Progenitor cell of endocrine pancreas (in vitro differentiated cells): Measurements from ENCODE around the gene DNAH5. TPM values are rescaled to one million over a fixed set of nuclear protein-coding genes. Genes with fewer than 3 reads are reported as not detected.

ENCODE experiments used
- DNase-seq: peaks from one replicate; pipeline ENCODE4 v3.0.0; 2021; ENCODE audit warnings: low spot score; ENCODE audit not compliant: unreplicated experiment
- H3K27ac Mint-ChIP-seq: 2 replicates; pipeline ENCODE4 v1.8.0; 2021; ENCODE audit warnings: mild to moderate bottlenecking, moderate library complexity, mixed read lengths
- H3K27me3 Mint-ChIP-seq: 2 replicates; pipeline ENCODE4 v1.8.0; 2021; ENCODE audit warnings: mixed read lengths
- H3K36me3 Mint-ChIP-seq: 2 replicates; pipeline ENCODE4 v1.8.0; 2022; ENCODE audit warnings: mixed read lengths; ENCODE audit not compliant: insufficient read depth
- H3K4me1 Mint-ChIP-seq: 2 replicates; pipeline ENCODE4 v1.8.0; 2021; ENCODE audit warnings: low read depth, mixed read lengths
- H3K4me3 Mint-ChIP-seq: 2 replicates; pipeline ENCODE4 v1.8.0; 2021; ENCODE audit warnings: low read depth, mild to moderate bottlenecking, moderate library complexity, mixed read lengths
- H3K9me3 Mint-ChIP-seq: 2 replicates; pipeline ENCODE4 v1.8.0; 2021; ENCODE audit warnings: low read depth, mixed read lengths
- CTCF ChIP-seq: fragments of 200-600 bp; sonication (generic); IDR thresholded peaks from one replicate; pipeline ENCODE4 v1.5.0; 2021; ENCODE audit warnings: antibody characterized with exemption, mild to moderate bottlenecking; ENCODE audit not compliant: unreplicated experiment
- total RNA-seq: library from RNA; stranded (reverse); gene quantifications from 2 replicates; pipeline ENCODE4 v1.2.1, GENCODE V29; 2021

DNAH5 gene
- total RNA-seq, 1 donor from 2014 or later, result 1.4 TPM

- peak overlapping the region; percentile 62 for H3K27ac Mint-ChIP-seq
- H3K27me3 Mint-ChIP-seq, result peaks cover 3% of the 10 kb centered on the region
- peaks cover 6% of the 10 kb centered on the region for H3K4me1 Mint-ChIP-seq
- no peaks in the 10 kb centered on the region for H3K36me3 Mint-ChIP-seq
- no peak for DNase-seq
- H3K9me3 Mint-ChIP-seq, result peaks cover 6% of the 10 kb centered on the region
- H3K4me3 Mint-ChIP-seq, result no peak overlapping the region
- TF ChIP-seq CTCF, result peak; percentile 12
Observed at GRCh38 chr5:13695076-13695712, 249.3 kb downstream of the DNAH5 start.

DNA sequence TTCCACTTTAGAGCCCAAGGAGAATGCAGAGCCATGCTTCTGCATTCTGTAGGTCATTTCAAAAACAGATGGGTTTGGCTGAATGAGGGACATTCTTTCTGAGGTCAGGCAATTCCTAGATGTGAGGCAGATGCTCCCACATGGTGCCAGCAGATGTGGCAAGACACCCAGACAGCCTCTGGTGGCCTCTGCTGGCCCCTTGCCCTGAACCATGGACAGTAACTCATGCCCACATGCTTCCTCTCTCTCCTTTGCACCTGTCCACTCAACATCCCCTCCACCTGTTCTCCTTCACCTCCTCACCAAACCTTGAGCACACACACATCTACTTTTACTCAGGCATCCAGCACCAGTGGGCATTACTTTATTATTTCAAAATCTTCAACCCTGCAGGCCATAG lies 252.3 kb downstream of the DNAH5 start:
- peaks cover 15% of the 10 kb centered on the region for H3K9me3 Mint-ChIP-seq
- peaks cover 4% of the 10 kb centered on the region for H3K4me1 Mint-ChIP-seq
- DNase-seq, result no peak
- H3K27ac Mint-ChIP-seq, result no peak overlapping the region
- no peak for TF ChIP-seq CTCF
- no peaks in the 10 kb centered on the region for H3K36me3 Mint-ChIP-seq
- peaks cover 3% of the 10 kb centered on the region for H3K27me3 Mint-ChIP-seq
- H3K4me3 Mint-ChIP-seq, result no peak overlapping the region

DNA sequence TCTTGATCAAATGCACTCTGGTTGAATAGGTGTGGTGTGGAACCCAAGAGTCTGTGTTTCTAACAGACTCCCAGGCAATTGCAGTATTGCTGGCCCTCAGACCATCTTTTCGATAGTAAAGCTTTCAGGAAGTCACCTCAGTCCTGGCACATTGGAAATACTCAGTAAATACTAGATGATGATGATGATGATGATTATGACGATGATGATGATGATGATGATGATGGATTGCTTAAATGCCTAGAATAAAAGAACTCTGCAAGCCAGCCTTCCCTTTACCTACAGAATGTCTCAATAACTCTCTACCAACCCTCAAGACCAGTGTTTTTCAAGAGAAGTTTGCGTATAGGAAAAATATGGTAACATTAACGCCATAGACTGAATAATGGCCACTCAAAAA lies 268.0 kb downstream of the DNAH5 start:
- no peaks in the 10 kb centered on the region for H3K27me3 Mint-ChIP-seq
- no peak for TF ChIP-seq CTCF

DNA sequence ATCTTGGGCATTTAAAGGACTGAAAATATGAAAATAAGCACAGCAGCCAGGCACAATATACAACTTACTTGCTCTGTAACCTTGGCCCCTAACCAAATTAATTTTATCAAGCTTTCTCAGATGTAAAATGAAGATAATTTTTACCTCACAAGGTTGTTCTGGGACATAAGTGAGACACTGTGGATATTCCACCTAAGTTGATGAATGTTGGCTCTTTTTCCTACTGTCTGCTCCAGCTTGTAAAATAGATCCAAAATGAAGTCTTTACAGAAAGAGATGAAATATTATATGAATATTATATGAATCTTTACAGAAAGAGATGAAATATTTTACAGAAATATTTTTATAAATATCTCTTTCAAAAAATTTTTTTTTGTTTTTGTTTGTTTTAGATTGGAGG lies 270.1 kb downstream of the DNAH5 start:
- no peak for DNase-seq
- Mint-ChIP-seq H3K36me3 (no peaks in the 10 kb centered on the region), H3K4me3 (no peak overlapping the region), H3K9me3 (peaks cover 19% of the 10 kb centered on the region), H3K27ac (no peak overlapping the region), H3K27me3 (no peaks in the 10 kb centered on the region), H3K4me1 (peaks cover 2% of the 10 kb centered on the region)
- no peak for TF ChIP-seq CTCF

More for the DNA sequence above, 268.0 kb downstream of the DNAH5 start:
- Mint-ChIP-seq H3K4me3 (no peak overlapping the region), H3K4me1 (peaks cover 2% of the 10 kb centered on the region), H3K27ac (no peak overlapping the region), H3K36me3 (no peaks in the 10 kb centered on the region), H3K9me3 (peaks cover 9% of the 10 kb centered on the region)
- DNase-seq, result no peak

DNA sequence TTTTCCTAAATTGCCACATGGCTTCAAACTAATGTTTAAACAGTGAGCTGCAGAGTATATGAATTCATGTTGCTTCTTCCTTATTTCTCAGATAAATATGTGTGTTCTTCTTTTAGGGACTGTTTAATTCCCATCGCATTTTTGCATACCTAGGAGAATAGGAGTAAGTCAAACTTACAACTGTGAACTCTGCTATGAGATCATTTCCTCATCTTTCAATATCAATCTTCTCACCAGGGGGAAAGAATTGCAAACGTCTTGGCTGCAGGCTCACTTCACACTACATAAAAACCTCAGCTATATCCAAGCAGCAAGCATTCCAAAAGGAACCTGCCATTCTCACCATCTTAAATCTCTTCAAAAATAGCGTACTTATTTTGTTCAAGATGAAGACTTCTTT lies 271.0 kb downstream of the DNAH5 start:
- H3K4me1 Mint-ChIP-seq, result peaks cover 5% of the 10 kb centered on the region
- H3K4me3 Mint-ChIP-seq, result no peak overlapping the region

More for the DNA sequence above, 271.0 kb downstream of the DNAH5 start:
- no peak for TF ChIP-seq CTCF
- Mint-ChIP-seq H3K27ac (no peak overlapping the region), H3K36me3 (no peaks in the 10 kb centered on the region), H3K9me3 (peaks cover 24% of the 10 kb centered on the region), H3K27me3 (no peaks in the 10 kb centered on the region)
- no peak for DNase-seq
